GM12878 (cell line): ENCODE data around the gene ACVR1. TPM values are rescaled to one million over a fixed set of nuclear protein-coding genes. Genes with fewer than 3 reads are reported as not detected.

Experiments used
- ATAC-seq: fragments of 200-7000 bp; cut with Tn5 transposase; 3 replicates; pipeline ENCODE4 v1.9.1; 2020; ENCODE audit warnings: mild to moderate bottlenecking, moderate library complexity
- BruUV-seq: library from RNA; stranded (reverse); fragments of 400-500 nt; replicated peaks from 2 replicates; lab custom pipeline; 2021; lab: Mats Ljungman, UMichigan
- CTCF ChIA-PET: fragments of 300-600 bp; sonication (Branson Sonifier 250); formaldehyde crosslinking; extraction: SDS; loops from one replicate; lab custom pipeline; 2021; ENCODE audit warnings: inconsistent platforms; lab: Yijun Ruan, JAX
- POLR2A ChIA-PET: fragments of 350-600 bp; formaldehyde crosslinking; extraction: SDS; loops from one replicate; lab custom pipeline; 2021; ENCODE audit warnings: inconsistent platforms; lab: Charles Lee
- RAD21 ChIA-PET: fragments of 300-600 bp; sonication (Branson Sonifier 250); formaldehyde crosslinking; loops from one replicate; lab custom pipeline; 2023; ENCODE audit warnings: antibody characterized with exemption; ENCODE audit not compliant: unreplicated experiment; lab: Charles Lee
- SMC1A ChIA-PET: fragments of 300-600 bp; sonication (Branson Sonifier 250); formaldehyde crosslinking; loops from one replicate; lab custom pipeline; 2023; ENCODE audit not compliant: unreplicated experiment, uncharacterized antibody; lab: Charles Lee
- DNase-seq: peaks from one replicate; pipeline ENCODE4 v3.0.0-alpha.2; 2011; ENCODE audit warnings: low read depth, low spot score
- FAIRE-seq: peaks from 3 replicates; lab custom pipeline; 2011; peaks lifted over from hg19 to GRCh38; lab: Jason Lieb, UNC
- H2AFZ ChIP-seq: 2 replicates; pipeline ENCODE4 v1.6.0; 2011; ENCODE audit warnings: low read depth, low read length, control low read depth; ENCODE audit not compliant: control insufficient read depth
- H3K27ac ChIP-seq: 2 replicates; pipeline ENCODE4 v1.5.1; 2011; ENCODE audit warnings: control low read depth; ENCODE audit not compliant: control insufficient read depth, insufficient read depth
- H3K27me3 ChIP-seq, 2 experiments: replicated peaks in 1 of 2; 2 replicates each; pipeline versions ENCODE4 v1.6.0 to v1.6.1; 2011; ENCODE audit warnings: low read length in 1 of 2; ENCODE audit not compliant: control insufficient read depth in 2 of 2, insufficient read depth in 2 of 2
- H3K36me3 ChIP-seq, 2 experiments: 2 replicates each; pipeline ENCODE4 v1.5.1; 2011; ENCODE audit warnings: low read length in 1 of 2; ENCODE audit not compliant: control insufficient read depth in 2 of 2, insufficient read depth in 2 of 2
- H3K4me1 ChIP-seq: 2 replicates; pipeline ENCODE4 v1.6.1; 2011; ENCODE audit warnings: mild to moderate bottlenecking, low read length, moderate library complexity, mixed read lengths; ENCODE audit not compliant: control insufficient read depth, insufficient read depth
- H3K4me2 ChIP-seq: 2 replicates; pipeline ENCODE4 v1.6.0; 2011; ENCODE audit warnings: control low read depth; ENCODE audit not compliant: control insufficient read depth, insufficient read depth
- H3K4me3 ChIP-seq: fragments of 200-600 bp; sonication (generic); 2 replicates; pipeline ENCODE4 v1.5.1; 2016
- H3K79me2 ChIP-seq: 2 replicates; pipeline ENCODE4 v1.6.0; 2011; ENCODE audit warnings: low read length; ENCODE audit not compliant: control insufficient read depth, insufficient read depth
- H3K9ac ChIP-seq: 2 replicates; pipeline ENCODE4 v1.8.0; 2011; ENCODE audit warnings: low read length, control low read depth, mixed read lengths; ENCODE audit not compliant: control insufficient read depth, insufficient read depth
- H3K9me3 ChIP-seq: replicated peaks from 3 replicates; pipeline ENCODE4 v1.5.1; 2011; ENCODE audit warnings: mild to moderate bottlenecking, low read length; ENCODE audit not compliant: control insufficient read depth, insufficient read depth
- H4K20me1 ChIP-seq: 2 replicates; pipeline ENCODE4 v1.6.0; 2011; ENCODE audit not compliant: control insufficient read depth, insufficient read depth
- BMI1 ChIP-seq: fragments of 450-650 bp; IDR thresholded peaks from 2 replicates; pipeline ENCODE4 v1.6.1; 2016; ENCODE audit warnings: mild to moderate bottlenecking, moderate library complexity, borderline replicate concordance
- CEBPB ChIP-seq, 2 experiments: fragments of 150-350 bp in 1 of 2; IDR thresholded peaks; 2 replicates each; pipeline ENCODE4 v1.6.1; 2012 to 2014; ENCODE audit warnings: low read depth in 2 of 2, low read length in 2 of 2, borderline replicate concordance in 1 of 2, inconsistent platforms in 1 of 2
- FOXM1 ChIP-seq: IDR thresholded peaks from 2 replicates; pipeline ENCODE4 v1.6.1; 2012; ENCODE audit warnings: low read depth, mild to moderate bottlenecking, inconsistent platforms, low read length, moderate library complexity
- HDGF ChIP-seq: fragments of 450-650 bp; IDR thresholded peaks from 2 replicates; pipeline ENCODE4 v1.6.1; 2016; ENCODE audit warnings: antibody characterized with exemption
- KLF5 ChIP-seq: fragments of 450-650 bp; IDR thresholded peaks from 2 replicates; pipeline ENCODE4 v1.6.1; 2014; ENCODE audit warnings: mild to moderate bottlenecking; ENCODE audit not compliant: partially characterized antibody
- NFXL1 ChIP-seq: fragments of 450-650 bp; IDR thresholded peaks from 2 replicates; pipeline ENCODE4 v1.6.1; 2017; ENCODE audit warnings: antibody characterized with exemption, mild to moderate bottlenecking, borderline replicate concordance
- PML ChIP-seq: IDR thresholded peaks from 2 replicates; pipeline ENCODE4 v1.6.1; 2012; ENCODE audit warnings: low read length, inconsistent platforms
- POLR2A ChIP-seq: IDR thresholded peaks from 2 replicates; pipeline ENCODE4 v1.6.1; 2011; ENCODE audit warnings: low read depth, mild to moderate bottlenecking, low read length
- POU2F2 ChIP-seq: IDR thresholded peaks from 3 replicates; pipeline ENCODE4 v1.6.1; 2011; ENCODE audit warnings: low read depth, mild to moderate bottlenecking, low read length, borderline replicate concordance
- RAD21 ChIP-seq: IDR thresholded peaks from 2 replicates; pipeline ENCODE4 v1.6.1; 2011; ENCODE audit warnings: mild to moderate bottlenecking, low read depth, low read length, moderate library complexity; ENCODE audit not compliant: insufficient read depth
- YBX1 ChIP-seq: fragments of 450-650 bp; IDR thresholded peaks from 2 replicates; pipeline ENCODE4 v1.6.1; 2016; ENCODE audit warnings: antibody characterized with exemption
- ZBTB33 ChIP-seq: fragments of 450-650 bp; IDR thresholded peaks from 2 replicates; pipeline ENCODE4 v1.6.1; 2017; ENCODE audit warnings: mild to moderate bottlenecking
- WGBS: methylation state at CpG from one replicate; pipeline ENCODE4 v1.1.6; 2016; ENCODE audit warnings: low lambda C conversion rate; ENCODE audit not compliant: insufficient replicate concordance, insufficient coverage; ENCODE audit errors: missing lambda C conversion rate; 5-methylcytosine and 5-hydroxymethylcytosine counted together
- in situ Hi-C: fragments of 300-500 bp; cut with MboI; formaldehyde crosslinking; loops from 9 replicates; pipeline ENCODE4 v1.14.3; 2018; ENCODE audit warnings: mixed read lengths
- intact Hi-C: fragments of 100-400 bp; cut with micrococcal nuclease; formaldehyde crosslinking; loops from one replicate; pipeline ENCODE4 v1.14.2; 2022; ENCODE audit not compliant: unreplicated experiment
- polyA plus RNA-seq, 11 experiments: library from polyadenylated mRNA; depleted of rRNA in 4 of 11; unstranded in 6 of 11; stranded (reverse) in 5 of 11; fragments of >200 nt; fragmentation: Nextera tagmentation in 4 of 11; fragmentation: Illumina TruSeq in 1 of 11; extraction: Ambion mirVana in 4 of 11; extraction: Trizol in 1 of 11; gene quantifications; 1 replicate in 1 of 11; 2 replicates in 10 of 11; pipeline versions ENCODE4 v1.2.1 to v1.2.3, GENCODE V29; 2011 to 2016; ENCODE audit warnings: inconsistent platforms in 2 of 11, missing spikeins in 2 of 11, low read depth in 1 of 11
- total RNA-seq, 4 experiments: library from RNA; depleted of rRNA in 3 of 4; stranded (reverse); fragments of >200 nt in 3 of 4; fragmentation: Illumina TruSeq in 1 of 4; extraction: Trizol in 1 of 4; gene quantifications; 2 replicates each; pipeline versions ENCODE4 v1.2.1 to v1.2.3, GENCODE V29; 2013 to 2021
- TF ChIP-seq, protein P1 (sequence below): IDR thresholded peaks from 2 replicates; pipeline ENCODE4 v1.6.1; 2012; ENCODE audit warnings: mild to moderate bottlenecking, low read depth, low read length
- TF ChIP-seq, protein P2 (sequence below): IDR thresholded peaks from 2 replicates; pipeline ENCODE4 v1.6.1; 2011; ENCODE audit warnings: borderline replicate concordance, low read depth, mild to moderate bottlenecking, moderate library complexity, mixed read lengths, low read length; ENCODE audit not compliant: insufficient read depth; ENCODE audit errors: extremely low read length

ACVR1 gene
- total and polyA plus RNA-seq, 10 of the 15 experiments (the other 5 are each of a cell fraction or from before 2014, with no cell fraction given): 0.06 to 0.24 (median 0.14) TPM; not detected in 4

DNA sequence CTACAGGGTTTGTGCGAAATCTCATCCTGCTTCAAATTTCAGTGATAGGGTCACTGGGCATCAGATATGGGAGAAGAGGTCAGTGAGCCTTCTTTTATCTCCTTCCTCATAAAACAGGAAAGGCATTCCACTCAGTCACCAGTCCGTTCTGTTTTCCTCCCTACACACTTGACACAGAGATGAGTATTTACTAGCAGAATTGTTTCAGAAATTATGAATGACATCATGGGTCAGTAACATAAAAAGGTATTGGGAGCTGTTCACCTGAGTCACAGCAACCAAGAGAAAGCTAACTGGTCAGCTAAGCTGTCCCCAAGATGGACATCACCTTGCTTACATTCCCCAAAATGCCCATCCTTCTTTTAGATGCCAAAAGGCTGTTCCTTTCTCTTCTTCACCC lies 96.3 kb downstream of the ACVR1 start:
- H3K27ac ChIP-seq: no peak overlapping the region
- intact Hi-C loops (loop anchor here (10.0 kb wide), 1 partner anchor 975 kb away; no protein-coding TSS in a partner anchor), in situ Hi-C loops (loop anchor here (10.0 kb wide), 1 partner anchor 225 kb away; no protein-coding TSS in a partner anchor)
- ATAC-seq (no peak), FAIRE-seq (no peak), DNase-seq (no peak)
- no peaks in the 10 kb centered on the region for H4K20me1 ChIP-seq
- WGBS: 9% methylated on average over 2 of the region's 2 CpGs
- H3K9ac ChIP-seq: no peak overlapping the region
- no peaks in the 10 kb centered on the region for H3K36me3 ChIP-seq
- no TSS peak for BruUV-seq
- SMC1A ChIA-PET: no interaction called here
- no peak overlapping the region for H2AFZ ChIP-seq
- POLR2A ChIA-PET: interaction anchor here (0.6 kb wide), 1 partner anchor 776 kb away, joined by 5 read pairs; no protein-coding TSS in a partner anchor
- H3K27me3 ChIP-seq: peaks cover 0 to 1% of the 10 kb centered on the region in 2 experiments; a peak in 3 of 4 replicates
- CTCF ChIA-PET: interaction anchor here (0.7 to 1.2 kb wide), 2 partner anchors 231 to 1086 kb away, joined by 3 read pairs; no protein-coding TSS in a partner anchor
- no peak overlapping the region for H3K4me3 ChIP-seq
- H3K4me1 ChIP-seq: no peaks in the 10 kb centered on the region
- H3K4me2 ChIP-seq: no peak overlapping the region
- no peaks in the 10 kb centered on the region for H3K79me2 ChIP-seq
- RAD21 ChIA-PET: no interaction called here
- H3K9me3 ChIP-seq: no peaks in the 10 kb centered on the region
- no peak for TF ChIP-seq BMI1
- no peak for TF ChIP-seq PML
- TF ChIP-seq NFXL1: no peak
- TF ChIP-seq, protein P1, sequence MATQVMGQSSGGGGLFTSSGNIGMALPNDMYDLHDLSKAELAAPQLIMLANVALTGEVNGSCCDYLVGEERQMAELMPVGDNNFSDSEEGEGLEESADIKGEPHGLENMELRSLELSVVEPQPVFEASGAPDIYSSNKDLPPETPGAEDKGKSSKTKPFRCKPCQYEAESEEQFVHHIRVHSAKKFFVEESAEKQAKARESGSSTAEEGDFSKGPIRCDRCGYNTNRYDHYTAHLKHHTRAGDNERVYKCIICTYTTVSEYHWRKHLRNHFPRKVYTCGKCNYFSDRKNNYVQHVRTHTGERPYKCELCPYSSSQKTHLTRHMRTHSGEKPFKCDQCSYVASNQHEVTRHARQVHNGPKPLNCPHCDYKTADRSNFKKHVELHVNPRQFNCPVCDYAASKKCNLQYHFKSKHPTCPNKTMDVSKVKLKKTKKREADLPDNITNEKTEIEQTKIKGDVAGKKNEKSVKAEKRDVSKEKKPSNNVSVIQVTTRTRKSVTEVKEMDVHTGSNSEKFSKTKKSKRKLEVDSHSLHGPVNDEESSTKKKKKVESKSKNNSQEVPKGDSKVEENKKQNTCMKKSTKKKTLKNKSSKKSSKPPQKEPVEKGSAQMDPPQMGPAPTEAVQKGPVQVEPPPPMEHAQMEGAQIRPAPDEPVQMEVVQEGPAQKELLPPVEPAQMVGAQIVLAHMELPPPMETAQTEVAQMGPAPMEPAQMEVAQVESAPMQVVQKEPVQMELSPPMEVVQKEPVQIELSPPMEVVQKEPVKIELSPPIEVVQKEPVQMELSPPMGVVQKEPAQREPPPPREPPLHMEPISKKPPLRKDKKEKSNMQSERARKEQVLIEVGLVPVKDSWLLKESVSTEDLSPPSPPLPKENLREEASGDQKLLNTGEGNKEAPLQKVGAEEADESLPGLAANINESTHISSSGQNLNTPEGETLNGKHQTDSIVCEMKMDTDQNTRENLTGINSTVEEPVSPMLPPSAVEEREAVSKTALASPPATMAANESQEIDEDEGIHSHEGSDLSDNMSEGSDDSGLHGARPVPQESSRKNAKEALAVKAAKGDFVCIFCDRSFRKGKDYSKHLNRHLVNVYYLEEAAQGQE: no peak
- TF ChIP-seq CEBPB (IDR thresholded peaks at IDR 0.05; ENCODE audit: borderline replicate concordance in 1 of 2, low read depth in 2 of 2, low read length in 2 of 2): no peak
- TF ChIP-seq FOXM1: no peak
- no peak for TF ChIP-seq POU2F2
- TF ChIP-seq HDGF: no peak
- TF ChIP-seq, protein P2, sequence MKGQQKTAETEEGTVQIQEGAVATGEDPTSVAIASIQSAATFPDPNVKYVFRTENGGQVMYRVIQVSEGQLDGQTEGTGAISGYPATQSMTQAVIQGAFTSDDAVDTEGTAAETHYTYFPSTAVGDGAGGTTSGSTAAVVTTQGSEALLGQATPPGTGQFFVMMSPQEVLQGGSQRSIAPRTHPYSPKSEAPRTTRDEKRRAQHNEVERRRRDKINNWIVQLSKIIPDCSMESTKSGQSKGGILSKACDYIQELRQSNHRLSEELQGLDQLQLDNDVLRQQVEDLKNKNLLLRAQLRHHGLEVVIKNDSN: no peak
- TF ChIP-seq KLF5: no peak
- no peak for TF ChIP-seq RAD21
- TF ChIP-seq POLR2A: no peak
- TF ChIP-seq ZBTB33: no peak
- TF ChIP-seq YBX1: no peak
